GM10266 (cell line): ENCODE measurements around the gene KRTAP10-5.

Source experiments
- DNase-seq: peaks from one replicate; pipeline ENCODE4 v3.0.0; 2012; ENCODE audit errors: extremely low spot score
- TF ChIP-seq, protein P1 (sequence below): IDR thresholded peaks from 2 replicates; pipeline ENCODE4 v1.5.1; 2012; ENCODE audit warnings: mild to moderate bottlenecking, low read depth; ENCODE audit not compliant: control insufficient read depth, insufficient read depth; ENCODE audit errors: missing control alignments

The KRTAP10-5 gene

DNA sequence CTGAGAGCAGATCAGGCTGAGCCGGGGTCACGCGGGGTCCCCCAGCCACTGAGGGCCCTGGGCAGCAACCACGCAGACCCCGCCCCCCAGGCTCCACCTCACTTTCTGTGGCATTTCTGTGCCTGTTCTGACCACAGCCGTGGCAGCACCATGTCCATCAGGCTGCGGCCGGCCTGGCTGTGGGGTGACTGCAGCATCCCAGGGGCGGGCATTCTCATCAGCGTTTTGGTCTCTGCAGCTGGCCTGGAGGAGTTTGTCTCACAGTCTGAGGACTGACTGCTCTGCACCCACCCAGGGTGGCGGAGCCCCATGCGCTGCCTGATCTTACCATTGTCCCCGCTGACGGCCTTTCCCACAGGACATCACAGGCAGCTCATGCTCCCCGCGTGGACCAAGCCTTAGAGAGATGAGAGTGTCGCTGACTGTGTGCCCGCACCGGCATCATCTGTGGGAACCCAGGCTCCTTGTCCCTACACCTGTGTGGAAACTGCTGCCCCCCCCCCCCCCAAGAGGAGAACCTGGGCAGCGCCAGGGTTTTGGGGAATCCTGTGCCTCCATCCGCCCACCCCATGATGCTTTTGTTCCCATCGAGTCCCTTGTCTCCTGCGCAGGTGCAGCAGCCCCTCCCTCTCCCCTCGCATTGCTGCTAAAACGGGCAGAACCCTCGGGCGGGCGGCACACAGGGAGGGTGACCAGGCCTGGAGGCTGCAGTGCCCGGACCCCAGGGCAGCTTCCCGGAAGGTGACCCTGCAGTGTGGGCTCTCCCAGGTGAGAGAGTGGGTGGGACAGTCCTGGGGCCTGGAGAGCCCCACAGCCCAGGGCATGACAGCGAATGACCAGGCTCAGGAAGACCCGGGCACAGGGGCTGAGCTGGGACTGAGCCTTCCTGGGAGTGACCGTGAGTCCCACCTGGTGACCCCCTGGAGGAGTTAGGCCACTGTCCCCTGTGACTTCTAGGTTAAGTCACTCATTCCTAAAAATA, 42.2 kb downstream of the KRTAP10-5 start:
- TF ChIP-seq, protein P1, sequence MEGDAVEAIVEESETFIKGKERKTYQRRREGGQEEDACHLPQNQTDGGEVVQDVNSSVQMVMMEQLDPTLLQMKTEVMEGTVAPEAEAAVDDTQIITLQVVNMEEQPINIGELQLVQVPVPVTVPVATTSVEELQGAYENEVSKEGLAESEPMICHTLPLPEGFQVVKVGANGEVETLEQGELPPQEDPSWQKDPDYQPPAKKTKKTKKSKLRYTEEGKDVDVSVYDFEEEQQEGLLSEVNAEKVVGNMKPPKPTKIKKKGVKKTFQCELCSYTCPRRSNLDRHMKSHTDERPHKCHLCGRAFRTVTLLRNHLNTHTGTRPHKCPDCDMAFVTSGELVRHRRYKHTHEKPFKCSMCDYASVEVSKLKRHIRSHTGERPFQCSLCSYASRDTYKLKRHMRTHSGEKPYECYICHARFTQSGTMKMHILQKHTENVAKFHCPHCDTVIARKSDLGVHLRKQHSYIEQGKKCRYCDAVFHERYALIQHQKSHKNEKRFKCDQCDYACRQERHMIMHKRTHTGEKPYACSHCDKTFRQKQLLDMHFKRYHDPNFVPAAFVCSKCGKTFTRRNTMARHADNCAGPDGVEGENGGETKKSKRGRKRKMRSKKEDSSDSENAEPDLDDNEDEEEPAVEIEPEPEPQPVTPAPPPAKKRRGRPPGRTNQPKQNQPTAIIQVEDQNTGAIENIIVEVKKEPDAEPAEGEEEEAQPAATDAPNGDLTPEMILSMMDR: no peak
- no peak for DNase-seq

DNA sequence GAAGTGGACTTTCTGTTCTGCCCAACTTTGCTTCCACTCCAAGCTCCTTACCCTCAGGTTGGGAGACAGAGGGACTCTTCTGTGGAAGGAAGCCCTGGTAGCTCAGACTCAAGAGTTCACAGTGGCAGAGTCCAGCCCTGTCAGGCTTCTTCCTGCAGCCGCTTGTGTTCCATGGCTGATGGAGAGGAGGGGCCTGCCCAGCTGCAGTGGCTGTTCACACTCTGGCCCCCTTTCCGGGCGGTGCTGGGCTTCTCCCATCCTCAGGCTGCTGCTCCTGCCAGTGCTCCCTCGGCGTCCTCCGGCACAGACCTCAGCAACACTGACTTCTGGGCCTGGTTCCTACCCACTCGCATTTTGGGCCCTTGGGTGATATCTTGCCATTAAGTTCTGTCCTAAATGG, 44.4 kb downstream of the KRTAP10-5 start:
- DNase-seq: no peak
- TF ChIP-seq, protein P1: no peak

DNA sequence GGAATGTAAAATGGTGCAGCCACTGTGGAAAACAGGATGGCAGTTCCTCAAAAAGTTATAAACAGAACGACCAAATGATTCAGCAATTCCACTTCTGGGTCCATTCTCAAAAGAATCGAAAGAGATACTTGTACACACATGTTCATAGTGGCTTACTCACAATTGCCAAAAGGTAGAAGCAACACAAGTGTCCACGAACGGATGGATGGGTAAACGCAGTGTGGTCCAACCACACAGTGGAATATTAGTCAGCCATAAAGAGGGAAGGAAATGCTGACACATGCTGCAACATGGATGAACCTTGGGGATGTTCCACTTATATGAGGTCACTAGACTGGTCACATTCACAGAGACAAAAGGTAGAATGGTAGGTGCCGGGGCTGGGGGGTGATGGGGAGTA, 45.7 kb downstream of the KRTAP10-5 start:
- TF ChIP-seq, protein P1: no peak
- no peak for DNase-seq

DNA sequence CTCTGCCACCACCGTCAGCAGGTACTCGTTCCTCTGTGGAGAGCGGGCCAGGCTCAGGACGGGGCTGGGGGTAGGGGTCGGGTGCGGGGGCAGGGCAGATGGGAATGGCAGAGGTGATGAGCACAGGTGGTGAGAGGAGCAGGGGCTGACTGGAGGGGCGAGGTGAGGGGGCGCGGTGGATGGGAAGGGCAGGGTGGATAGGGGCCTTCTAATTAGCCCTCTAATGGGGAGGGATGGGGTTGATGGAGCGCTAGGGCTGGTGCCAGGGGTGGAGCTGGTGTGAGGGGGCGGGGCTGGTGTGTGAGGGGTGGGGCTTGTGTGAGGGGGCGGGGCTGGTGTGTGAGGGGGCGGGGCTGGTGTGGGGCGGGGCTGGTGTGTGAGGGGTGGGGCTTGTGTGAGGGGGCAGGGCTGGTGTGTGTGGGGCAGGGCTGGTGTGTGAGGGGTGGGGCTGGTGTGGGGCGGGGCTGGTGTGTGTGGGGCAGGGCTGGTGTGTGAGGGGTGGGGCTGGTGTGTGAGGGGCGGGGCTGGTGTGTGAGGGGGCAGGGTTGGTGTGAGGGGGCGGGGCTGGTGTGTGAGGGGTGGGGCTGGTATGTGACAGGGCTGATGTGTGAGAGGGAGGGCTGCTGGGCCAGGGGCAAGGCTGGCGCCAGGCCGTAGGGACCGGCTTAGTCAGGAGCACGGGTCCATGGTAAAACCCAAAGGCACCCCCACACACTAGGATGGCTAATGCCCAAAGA, 46.3 kb downstream of the KRTAP10-5 start:
- TF ChIP-seq, protein P1: no peak

DNA sequence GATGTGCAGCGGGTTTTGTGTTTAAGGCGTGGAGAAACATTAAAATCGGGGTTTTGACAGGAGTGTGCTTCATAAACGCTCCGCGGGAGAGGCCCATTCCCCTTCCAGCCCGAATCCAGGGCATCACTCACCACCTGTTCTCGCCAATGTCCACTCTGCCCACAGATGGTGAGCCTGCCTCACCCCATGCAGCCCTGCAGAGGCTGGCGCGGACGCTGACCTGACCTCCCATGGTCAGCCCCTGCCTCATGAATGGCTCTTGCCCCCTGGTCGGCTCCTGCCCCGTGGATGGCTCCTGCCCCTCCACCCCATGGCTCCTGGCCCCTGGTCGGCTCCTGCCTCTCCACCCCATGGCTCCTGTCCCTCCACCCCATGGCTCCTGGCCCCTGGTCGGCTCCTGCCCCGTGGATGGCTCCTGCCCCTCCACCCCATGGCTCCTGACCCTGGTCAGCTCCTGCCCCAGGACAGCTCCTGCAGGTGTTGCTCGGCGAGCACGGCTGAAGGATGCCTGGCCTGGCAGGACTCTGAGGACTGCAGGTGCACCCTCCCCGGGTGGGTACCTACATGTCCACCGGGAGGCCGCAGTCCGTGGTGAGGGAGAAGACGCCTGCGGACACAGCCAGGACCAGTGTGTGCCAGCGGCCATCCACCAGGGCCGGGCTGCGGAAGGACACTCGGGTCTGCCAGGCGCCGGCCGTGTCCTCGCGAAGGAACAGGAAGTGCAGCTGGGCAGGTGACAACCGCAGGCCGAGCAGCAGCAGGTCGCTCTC, 47.1 kb downstream of the KRTAP10-5 start:
- no peak for DNase-seq
- TF ChIP-seq, protein P1: no peak

More for the DNA sequence above, 46.3 kb downstream of the KRTAP10-5 start:
- DNase-seq: no peak

DNA sequence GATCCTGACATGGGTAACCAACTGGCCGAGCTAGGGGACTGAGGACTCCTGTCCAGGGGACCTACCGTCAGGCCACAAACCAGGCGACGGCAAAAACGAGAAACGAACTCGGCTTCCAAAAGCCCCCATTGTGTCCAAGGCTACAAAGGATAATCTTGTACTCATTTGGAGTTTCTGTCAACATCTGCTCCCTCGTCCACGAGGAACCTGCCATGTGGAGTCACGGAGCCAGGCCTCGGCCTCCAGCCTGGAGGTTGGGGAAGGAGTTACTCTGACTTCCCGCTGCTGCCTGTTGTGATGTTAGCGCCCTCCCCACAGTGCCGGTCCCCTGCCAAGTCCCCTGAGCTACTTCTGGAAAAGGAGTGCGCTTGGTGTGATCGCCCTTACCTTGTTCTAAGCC, 47.7 kb downstream of the KRTAP10-5 start:
- DNase-seq: no peak
- TF ChIP-seq, protein P1: no peak
